Astrocyte of the cerebellum (primary cell): Measurements from ENCODE around the gene PRR15.

Experiments used
- DNase-seq: peaks from one replicate; pipeline ENCODE4 v3.0.0-alpha.2; 2011; ENCODE audit warnings: low read depth
- H3K4me3 ChIP-seq: 2 replicates; pipeline ENCODE4 v1.5.1; 2011; ENCODE audit warnings: mild to moderate bottlenecking, low read depth, low read length, moderate library complexity
- CTCF ChIP-seq: IDR thresholded peaks from 2 replicates; pipeline ENCODE4 v1.5.1; 2012; ENCODE audit warnings: low read length, low read depth, moderate library complexity, mild to moderate bottlenecking; ENCODE audit errors: missing control alignments
- in situ Hi-C: cut with HindIII; loops from 2 replicates; pipeline ENCODE4 v1.10.0; 2017; ENCODE audit warnings: low sequenced_read_pairs

The PRR15 gene

DNA sequence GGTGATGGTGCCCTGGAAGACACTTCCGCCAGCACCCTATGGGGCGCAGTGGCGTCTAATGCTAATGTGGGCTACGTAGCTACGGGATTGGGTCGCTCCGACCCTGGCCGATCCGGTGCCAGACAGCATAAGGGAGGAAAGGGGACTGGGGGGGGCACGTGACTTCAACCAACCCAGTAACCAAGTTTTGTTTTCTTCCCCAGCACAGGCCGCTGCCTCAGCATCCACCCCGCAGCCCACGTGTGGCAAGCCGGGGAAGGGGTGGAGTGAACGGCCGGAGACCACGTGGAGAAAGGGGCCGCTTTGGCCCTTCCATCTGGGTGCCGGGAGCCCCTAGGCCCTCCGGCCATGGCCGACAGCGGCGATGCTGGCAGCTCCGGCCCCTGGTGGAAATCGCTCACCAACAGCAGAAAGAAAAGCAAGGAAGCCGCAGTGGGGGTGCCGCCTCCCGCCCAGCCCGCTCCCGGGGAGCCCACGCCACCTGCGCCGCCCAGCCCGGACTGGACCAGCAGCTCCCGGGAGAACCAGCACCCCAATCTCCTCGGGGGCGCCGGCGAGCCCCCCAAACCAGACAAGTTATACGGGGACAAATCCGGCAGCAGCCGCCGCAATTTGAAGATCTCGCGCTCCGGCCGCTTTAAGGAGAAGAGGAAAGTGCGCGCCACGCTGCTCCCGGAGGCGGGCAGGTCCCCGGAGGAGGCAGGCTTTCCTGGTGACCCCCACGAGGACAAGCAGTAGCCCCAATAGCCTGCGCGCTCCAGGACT lies 2.5 kb downstream of the PRR15 start:
- in situ Hi-C loops: no loop called here
- no peak for TF ChIP-seq CTCF
- DNase-seq: no peak
- peak overlapping the region; percentile 46 for H3K4me3 ChIP-seq

DNA sequence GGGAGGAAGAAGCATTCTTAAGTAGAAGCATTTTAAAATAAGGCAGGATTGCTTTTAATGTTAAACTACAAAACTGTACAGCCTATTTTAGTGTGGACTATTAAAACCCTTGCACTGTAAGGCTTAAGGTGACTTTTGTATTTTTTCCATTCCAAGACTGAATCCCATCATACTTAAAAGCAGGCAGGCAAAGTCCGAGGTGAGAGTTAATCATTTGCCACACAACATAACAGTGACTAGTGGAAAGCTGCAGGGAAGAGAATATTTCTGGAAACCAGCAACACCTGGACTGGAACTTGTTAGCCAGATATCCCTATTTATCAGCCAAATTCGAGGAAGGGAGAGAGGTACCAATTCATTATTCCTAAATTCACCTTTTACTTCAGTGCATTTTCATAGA lies 3.5 kb downstream of the PRR15 start:
- H3K4me3 ChIP-seq: no peak overlapping the region
- in situ Hi-C loops: no loop called here
- DNase-seq: no peak
- no peak for TF ChIP-seq CTCF

DNA sequence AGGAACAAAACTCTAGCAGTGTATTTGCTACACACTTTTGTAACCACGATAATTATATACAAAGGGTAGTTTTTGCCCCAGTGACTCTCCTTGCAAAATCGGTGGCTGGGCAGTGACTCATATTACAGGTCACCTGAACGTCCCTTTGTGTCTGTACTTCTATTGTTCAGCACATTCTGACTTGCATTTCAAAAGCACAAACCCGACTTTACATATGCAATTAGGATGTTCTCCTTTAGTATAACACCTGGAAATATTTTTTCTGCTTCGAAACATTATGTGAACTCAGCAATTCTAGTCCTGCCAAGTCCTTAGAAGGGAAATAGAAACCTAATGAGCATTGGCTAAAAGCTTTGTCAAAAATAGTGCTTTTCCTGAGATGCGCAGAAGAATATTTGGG lies 6.0 kb downstream of the PRR15 start:
- no peak for TF ChIP-seq CTCF
- no peak for DNase-seq
- H3K4me3 ChIP-seq: no peak overlapping the region
- in situ Hi-C loops: no loop called here

DNA sequence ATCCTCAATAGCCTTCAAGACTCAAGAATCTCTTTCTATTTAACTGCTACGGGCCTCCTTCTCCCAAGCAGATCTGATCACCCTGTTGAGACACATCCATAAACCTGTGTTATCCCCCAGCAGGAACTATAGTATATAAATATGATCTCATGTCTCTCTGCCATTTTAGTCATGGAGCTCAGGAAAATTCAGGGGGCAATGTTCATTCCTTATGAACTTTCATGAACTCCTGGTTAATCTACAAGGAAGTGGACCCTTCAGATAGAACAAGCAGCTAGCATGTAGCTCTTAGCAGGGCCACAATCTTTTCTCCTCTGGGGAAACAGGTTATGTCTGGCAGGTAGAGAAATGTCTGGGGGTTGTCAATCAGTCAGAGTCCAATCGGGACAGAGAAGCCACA lies 8.9 kb downstream of the PRR15 start:
- no peak for DNase-seq
- in situ Hi-C loops: no loop called here
- TF ChIP-seq CTCF: no peak

DNA sequence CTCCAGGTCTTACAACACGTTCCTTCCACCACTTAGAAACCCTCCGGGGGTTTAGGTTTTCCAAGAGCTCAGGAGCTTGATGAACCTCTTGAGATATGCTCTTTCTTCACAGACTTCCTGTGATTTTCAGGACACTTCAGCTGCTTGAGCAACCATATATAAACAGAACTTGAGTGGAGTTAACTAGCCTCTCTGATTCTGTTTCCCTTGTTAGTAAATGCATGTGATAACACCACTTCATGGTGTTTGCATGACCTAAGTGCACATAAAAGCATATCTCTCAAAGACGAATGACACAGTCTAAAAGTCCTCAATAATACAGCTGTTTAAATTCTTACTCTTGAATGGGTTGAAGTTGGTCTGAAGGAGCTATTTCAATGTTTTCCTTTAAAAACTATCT lies 9.9 kb downstream of the PRR15 start:
- TF ChIP-seq CTCF: no peak
- in situ Hi-C loops: no loop called here
- H3K4me3 ChIP-seq: no peak overlapping the region
- no peak for DNase-seq

More for the DNA sequence above, 8.9 kb downstream of the PRR15 start:
- no peak overlapping the region for H3K4me3 ChIP-seq

DNA sequence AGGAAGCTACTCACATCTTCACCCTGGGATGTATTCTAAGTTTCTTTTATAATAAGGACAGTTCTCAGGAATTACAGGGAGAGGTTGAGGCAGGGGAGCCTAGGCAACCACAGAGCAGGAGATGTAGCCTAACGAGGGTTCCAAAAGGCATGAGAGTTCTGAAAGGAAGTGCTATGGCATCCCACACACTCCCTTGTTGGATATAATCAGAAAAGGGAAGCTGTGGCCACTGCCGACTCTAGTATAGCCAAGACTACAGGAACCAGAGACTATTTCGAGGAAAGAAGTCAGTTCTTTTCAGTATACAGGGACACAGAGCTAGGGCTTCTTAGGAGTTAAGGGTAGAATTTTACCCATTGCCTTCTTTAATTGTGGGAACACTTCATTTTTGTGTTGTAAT lies 11.0 kb downstream of the PRR15 start:
- no peak overlapping the region for H3K4me3 ChIP-seq
- in situ Hi-C loops: no loop called here
- TF ChIP-seq CTCF: no peak
- DNase-seq: no peak
